ENCODE results near the gene TRIM66. TPM values are rescaled to one million over a fixed set of nuclear protein-coding genes. Genes with fewer than 3 reads are reported as not detected.

TRIM66 gene
- total and polyA plus RNA-seq, 10 of the 15 experiments (the other 5 are each of a cell fraction or from before 2014, with no cell fraction given) = 1.7 to 14.5 (median 7.4) TPM

GRCh38 chr11:8730697-8731020 is 48.2 kb upstream of the TRIM66 start:
- Histone ChIP-seq H3K79me2 (ENCODE audit: control insufficient read depth, insufficient read depth, low read length) (no peaks in the 10 kb centered on the region), H3K27ac (ENCODE audit: control insufficient read depth, insufficient read depth) (no peak overlapping the region), H4K20me1 (ENCODE audit: control insufficient read depth, insufficient read depth) (no peaks in the 10 kb centered on the region), H3K9ac (ENCODE audit: control insufficient read depth, insufficient read depth, low read length) (no peak overlapping the region), H2AFZ (ENCODE audit: control insufficient read depth, low read depth, low read length) (no peak overlapping the region), H3K27me3 (replicated peaks in 1 of 2; ENCODE audit: control insufficient read depth in 2 of 2, insufficient read depth in 2 of 2, low read length in 1 of 2) (peaks cover 0 to 3% of the 10 kb centered on the region in 2 experiments; a peak in 1 of 4 replicates), H3K4me3 (no peak overlapping the region), H3K9me3 (replicated peaks; ENCODE audit: control insufficient read depth, insufficient read depth, low read length) (no peaks in the 10 kb centered on the region), H3K4me1 (ENCODE audit: control insufficient read depth, insufficient read depth, low read length) (peaks cover 15% of the 10 kb centered on the region), H3K4me2 (ENCODE audit: control insufficient read depth, insufficient read depth) (no peak overlapping the region), H3K36me3 (ENCODE audit: control insufficient read depth in 2 of 2, insufficient read depth in 2 of 2, low read length in 1 of 2) (no peaks in the 10 kb centered on the region)
- SMC1A ChIA-PET (ENCODE audit: uncharacterized antibody, unreplicated experiment) = interaction anchor here (0.5 to 1.8 kb wide), 3 partner anchors 19 to 164 kb away, joined by 3 to 4 read pairs (median 3); no protein-coding TSS in a partner anchor
- in situ Hi-C loops (cut with MboI) = no loop called here
- CTCF ChIA-PET = interaction anchor here (1.6 to 2.4 kb wide), 2 partner anchors 10 to 42 kb away, joined by 4 to 6 read pairs; no protein-coding TSS in a partner anchor
- POLR2A ChIA-PET = no interaction called here
- intact Hi-C loops (cut with micrococcal nuclease; ENCODE audit: unreplicated experiment) = no loop called here
- no peak for ATAC-seq
- no peak for FAIRE-seq
- RAD21 ChIA-PET (ENCODE audit: unreplicated experiment) = interaction anchor here (2.5 kb wide), 1 partner anchor 17 kb away, joined by 7 read pairs; no protein-coding TSS in a partner anchor
- DNase-seq (ENCODE audit: low read depth, low spot score) = no peak
- WGBS (ENCODE audit: insufficient coverage, insufficient replicate concordance, low lambda C conversion rate, missing lambda C conversion rate) = 87% methylated on average over 23 of the region's 23 CpGs
- no TSS peak for BruUV-seq (replicated peaks)
- TF ChIP-seq SIX5 (IDR thresholded peaks at IDR 0.05; ENCODE audit: low read depth, low read length, severe bottlenecking) (no peak), CBFB (IDR thresholded peaks at IDR 0.05; ENCODE audit: low read depth) (no peak), ZNF217 (IDR thresholded peaks at IDR 0.05) (no peak), SKIL (IDR thresholded peaks at IDR 0.05; ENCODE audit: low read depth, poor library complexity, severe bottlenecking) (no peak), SMAD1 (IDR thresholded peaks at IDR 0.05; ENCODE audit: low read depth, partially characterized antibody) (no peak), ATF2 (IDR thresholded peaks at IDR 0.05; ENCODE audit: low read length) (no peak), SMAD5 (IDR thresholded peaks at IDR 0.05; ENCODE audit: low read depth) (no peak), RELB (IDR thresholded peaks at IDR 0.05; ENCODE audit: low read depth) (no peak), USF2 (IDR thresholded peaks at IDR 0.05; ENCODE audit: borderline replicate concordance, low read depth, low read length) (no peak), FOS (IDR thresholded peaks at IDR 0.05; ENCODE audit: borderline replicate concordance, extremely low read depth, insufficient read length) (no peak), ATF7 (IDR thresholded peaks at IDR 0.05; ENCODE audit: low read depth) (no peak), NFIC (IDR thresholded peaks at IDR 0.05; ENCODE audit: low read depth, low read length) (no peak), ATF3 (IDR thresholded peaks at IDR 0.05; ENCODE audit: borderline replicate concordance, extremely low read depth, low read depth, low read length) (no peak), TCF3 (IDR thresholded peaks at IDR 0.05; ENCODE audit: borderline replicate concordance, insufficient read depth, low read depth, low read length) (no peak), RB1 (IDR thresholded peaks at IDR 0.05; ENCODE audit: borderline replicate concordance) (no peak), ZNF274 (IDR thresholded peaks at IDR 0.05; ENCODE audit: insufficient read depth, insufficient read length) (no peak), MLLT1 (IDR thresholded peaks at IDR 0.05) (no peak)

Measured in GM12878 (cell line).